ENCODE data around the gene SEC24D. TPM values are rescaled to one million over a fixed set of nuclear protein-coding genes. Genes with fewer than 3 reads are reported as not detected.

SEC24D gene
- total RNA-seq, 1 experiment from 2014 or later, result 63.1 TPM

- Mint-ChIP-seq H3K4me3 (no peak overlapping the region), H3K4me1 (peaks cover 25% of the 10 kb centered on the region), H3K9me3 (peaks cover 32% of the 10 kb centered on the region), H3K36me3 (peaks cover 26% of the 10 kb centered on the region), H3K27ac (no peak overlapping the region), H3K27me3 (ENCODE audit: low read depth) (no peaks in the 10 kb centered on the region)
- ATAC-seq (no peak), DNase-seq (ENCODE audit: low spot score) (no peak)
- TF ChIP-seq TEAD4 (CRISPR knock-in tag; IDR thresholded peaks at IDR 0.05) (no peak), AR (CRISPR knock-in tag; IDR thresholded peaks at IDR 0.05) (no peak), NR3C1 (CRISPR knock-in tag; conservative IDR thresholded peaks at IDR 0.05; ENCODE audit: low read depth) (no peak)
- POLR2A ChIA-PET, result no interaction called here
- CTCF ChIA-PET, result interaction anchor here (1.0 to 2.6 kb wide), 2 partner anchors 35 to 191 kb away, joined by 3 to 7 read pairs; no protein-coding TSS in a partner anchor
Observed at GRCh38 chr4:118776157-118776954, 59.6 kb downstream of the SEC24D start.

GRCh38 chr4:118775405-118775804, 60.5 kb downstream of the SEC24D start:
- Mint-ChIP-seq H3K27ac (peak overlapping the region; percentile 88), H3K9me3 (peaks cover 26% of the 10 kb centered on the region), H3K4me3 (no peak overlapping the region), H3K4me1 (peaks cover 25% of the 10 kb centered on the region), H3K27me3 (ENCODE audit: low read depth) (no peaks in the 10 kb centered on the region), H3K36me3 (peaks cover 21% of the 10 kb centered on the region)
- ATAC-seq (no peak), DNase-seq (ENCODE audit: low spot score) (no peak)
- TF ChIP-seq NR2C2 (CRISPR knock-in tag; IDR thresholded peaks at IDR 0.05) (no peak), E2F5 (CRISPR knock-in tag; IDR thresholded peaks at IDR 0.05) (no peak), ESRRA (CRISPR knock-in tag; IDR thresholded peaks at IDR 0.05; ENCODE audit: borderline replicate concordance) (no peak), MXD4 (CRISPR knock-in tag; IDR thresholded peaks at IDR 0.05; ENCODE audit: borderline replicate concordance) (no peak), HMGA2 (CRISPR knock-in tag; IDR thresholded peaks at IDR 0.05) (no peak), ATF3 (CRISPR knock-in tag; conservative IDR thresholded peaks at IDR 0.05) (no peak), NR1H2 (CRISPR knock-in tag; IDR thresholded peaks at IDR 0.05) (no peak), TEAD1 (CRISPR knock-in tag; IDR thresholded peaks at IDR 0.05) (no peak), PRDM15 (CRISPR knock-in tag; IDR thresholded peaks at IDR 0.05) (no peak), IRF1 (CRISPR knock-in tag; IDR thresholded peaks at IDR 0.05) (no peak), ZNF138 (CRISPR knock-in tag; conservative IDR thresholded peaks at IDR 0.05) (no peak)
- POLR2A ChIA-PET, result no interaction called here
- CTCF ChIA-PET, result interaction anchor here (1.0 to 2.6 kb wide), 5 partner anchors 34 to 192 kb away, joined by 3 to 10 read pairs (median 4); partner anchors contain the start of gene SYNPO2
